MCF 10A (cell line): ENCODE data around the gene DHX30. TPM values are rescaled to one million over a fixed set of nuclear protein-coding genes. Genes with fewer than 3 reads are reported as not detected.

Source experiments
- BruUV-seq: library from RNA; stranded (reverse); fragments of 400-500 nt; replicated peaks from 2 replicates; lab custom pipeline; 2021; lab: Mats Ljungman, UMichigan
- CTCF ChIA-PET: fragments of 300-600 bp; sonication (Branson Sonifier 250); formaldehyde crosslinking; extraction: SDS; loops from one replicate; lab custom pipeline; 2021; ENCODE audit warnings: antibody characterized with exemption, inconsistent platforms; lab: Yijun Ruan, JAX
- POLR2A ChIA-PET: fragments of 300-600, 350-650 bp; sonication (Branson Sonifier 250); formaldehyde crosslinking; extraction: SDS; loops from one replicate; lab custom pipeline; 2020; ENCODE audit warnings: antibody characterized with exemption, inconsistent platforms; lab: Yijun Ruan, JAX
- DNase-seq: peaks from one replicate; pipeline ENCODE4 v3.0.0-alpha.2; 2018; ENCODE audit not compliant: unreplicated experiment
- H3K27ac Mint-ChIP-seq: one replicate; pipeline ENCODE4 v1.8.0; 2022; ENCODE audit warnings: mild to moderate bottlenecking, low read depth, mixed read lengths; ENCODE audit not compliant: unreplicated experiment
- H3K27me3 Mint-ChIP-seq: one replicate; pipeline ENCODE4 v1.8.0; 2022; ENCODE audit warnings: mixed read lengths; ENCODE audit not compliant: insufficient read depth, unreplicated experiment
- H3K36me3 Mint-ChIP-seq: one replicate; pipeline ENCODE4 v1.8.0; 2022; ENCODE audit warnings: mild to moderate bottlenecking, moderate library complexity, mixed read lengths; ENCODE audit not compliant: insufficient read depth, unreplicated experiment
- H3K4me1 Mint-ChIP-seq: one replicate; pipeline ENCODE4 v1.8.0; 2022; ENCODE audit warnings: mixed read lengths; ENCODE audit not compliant: insufficient read depth, unreplicated experiment
- H3K4me3 Mint-ChIP-seq: one replicate; pipeline ENCODE4 v1.8.0; 2022; ENCODE audit warnings: mild to moderate bottlenecking, moderate library complexity, mixed read lengths; ENCODE audit not compliant: unreplicated experiment
- H3K9me3 Mint-ChIP-seq: one replicate; pipeline ENCODE4 v1.8.0; 2022; ENCODE audit warnings: mixed read lengths; ENCODE audit not compliant: unreplicated experiment
- intact Hi-C: fragments of 100-400 bp; cut with micrococcal nuclease; formaldehyde crosslinking; loops from 2 replicates; pipeline ENCODE4 v1.14.1; 2022
- total RNA-seq: library from RNA; stranded (reverse); gene quantifications from 2 replicates; pipeline ENCODE4 v1.2.3, GENCODE V29; 2022
- TF ChIP-seq, protein P1 (sequence below): fragments of 200-600 bp; IDR thresholded peaks from one replicate; pipeline ENCODE4 v1.8.0; 2022; ENCODE audit warnings: antibody characterized with exemption, mild to moderate bottlenecking; ENCODE audit not compliant: unreplicated experiment

DHX30 gene
- total RNA-seq, 1 experiment from 2014 or later, result 86.2 TPM

DNA sequence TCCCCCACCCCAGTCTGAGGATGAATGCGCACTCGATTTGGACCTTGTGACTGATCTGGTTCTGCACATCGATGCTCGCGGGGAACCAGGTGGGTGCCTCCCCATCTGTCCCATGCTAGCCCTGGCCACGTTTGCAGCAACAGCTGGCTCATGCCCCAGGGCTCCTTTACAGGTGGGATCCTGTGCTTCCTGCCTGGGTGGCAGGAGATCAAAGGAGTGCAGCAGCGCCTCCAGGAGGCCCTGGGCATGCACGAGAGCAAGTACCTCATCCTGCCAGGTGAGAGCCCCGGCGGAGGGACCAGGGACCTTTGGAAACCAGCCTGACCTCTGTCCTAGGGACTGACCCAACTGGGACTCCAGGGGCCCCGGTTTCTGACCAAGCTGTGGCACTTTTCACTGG, 44.3 kb downstream of the DHX30 start:
- DNase-seq, result no peak
- no peaks in the 10 kb centered on the region for H3K27me3 Mint-ChIP-seq
- TF ChIP-seq, protein P1, sequence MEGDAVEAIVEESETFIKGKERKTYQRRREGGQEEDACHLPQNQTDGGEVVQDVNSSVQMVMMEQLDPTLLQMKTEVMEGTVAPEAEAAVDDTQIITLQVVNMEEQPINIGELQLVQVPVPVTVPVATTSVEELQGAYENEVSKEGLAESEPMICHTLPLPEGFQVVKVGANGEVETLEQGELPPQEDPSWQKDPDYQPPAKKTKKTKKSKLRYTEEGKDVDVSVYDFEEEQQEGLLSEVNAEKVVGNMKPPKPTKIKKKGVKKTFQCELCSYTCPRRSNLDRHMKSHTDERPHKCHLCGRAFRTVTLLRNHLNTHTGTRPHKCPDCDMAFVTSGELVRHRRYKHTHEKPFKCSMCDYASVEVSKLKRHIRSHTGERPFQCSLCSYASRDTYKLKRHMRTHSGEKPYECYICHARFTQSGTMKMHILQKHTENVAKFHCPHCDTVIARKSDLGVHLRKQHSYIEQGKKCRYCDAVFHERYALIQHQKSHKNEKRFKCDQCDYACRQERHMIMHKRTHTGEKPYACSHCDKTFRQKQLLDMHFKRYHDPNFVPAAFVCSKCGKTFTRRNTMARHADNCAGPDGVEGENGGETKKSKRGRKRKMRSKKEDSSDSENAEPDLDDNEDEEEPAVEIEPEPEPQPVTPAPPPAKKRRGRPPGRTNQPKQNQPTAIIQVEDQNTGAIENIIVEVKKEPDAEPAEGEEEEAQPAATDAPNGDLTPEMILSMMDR, result no peak
- ChIA-PET CTCF (interaction anchor here (0.6 to 0.7 kb wide), 2 partner anchors 23 to 152 kb away, joined by 3 read pairs; no protein-coding TSS in a partner anchor), POLR2A (no interaction called here)
- no peak overlapping the region for H3K27ac Mint-ChIP-seq
- H3K4me3 Mint-ChIP-seq, result no peak overlapping the region
- intact Hi-C loops, result no loop called here
- H3K4me1 Mint-ChIP-seq, result no peaks in the 10 kb centered on the region
- peaks cover 76% of the 10 kb centered on the region for H3K36me3 Mint-ChIP-seq
- BruUV-seq, result no TSS peak
- H3K9me3 Mint-ChIP-seq, result no peaks in the 10 kb centered on the region

DNA sequence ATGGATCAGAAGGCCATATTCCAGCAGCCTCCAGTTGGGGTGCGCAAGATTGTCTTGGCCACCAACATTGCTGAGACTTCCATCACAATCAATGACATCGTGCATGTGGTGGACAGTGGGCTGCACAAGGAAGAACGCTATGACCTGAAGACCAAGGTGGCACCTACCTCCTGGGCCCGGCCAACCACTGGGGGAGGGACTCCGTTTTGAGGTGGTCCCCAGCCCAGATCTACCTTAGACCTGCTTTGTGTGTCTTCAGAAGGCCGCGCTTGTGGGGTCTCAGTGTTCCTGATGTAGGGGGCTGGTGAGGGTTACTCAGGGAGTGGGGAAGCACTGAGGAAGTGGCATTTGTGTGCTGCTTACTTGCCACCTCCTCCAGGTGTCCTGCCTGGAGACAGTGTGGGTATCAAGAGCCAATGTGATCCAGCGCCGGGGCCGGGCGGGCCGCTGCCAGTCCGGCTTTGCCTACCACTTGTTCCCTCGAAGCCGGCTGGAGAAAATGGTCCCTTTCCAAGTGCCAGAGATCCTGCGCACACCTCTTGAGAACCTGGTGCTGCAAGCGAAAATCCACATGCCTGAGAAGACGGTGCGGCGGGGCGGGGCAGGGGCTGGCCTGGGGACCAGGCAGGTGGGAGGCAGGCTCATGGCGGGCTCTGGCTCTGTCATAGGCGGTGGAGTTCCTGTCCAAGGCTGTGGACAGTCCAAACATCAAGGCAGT, 45.0 kb downstream of the DHX30 start:
- H3K27me3 Mint-ChIP-seq, result no peaks in the 10 kb centered on the region
- no peak overlapping the region for H3K4me3 Mint-ChIP-seq
- TF ChIP-seq, protein P1, result no peak
- no TSS peak for BruUV-seq
- peaks cover 74% of the 10 kb centered on the region for H3K36me3 Mint-ChIP-seq
- ChIA-PET POLR2A (no interaction called here), CTCF (interaction anchor here (0.6 to 2.4 kb wide), 3 partner anchors 24 to 304 kb away, joined by 3 to 16 read pairs (median 3); no protein-coding TSS in a partner anchor)
- no peaks in the 10 kb centered on the region for H3K9me3 Mint-ChIP-seq
- H3K4me1 Mint-ChIP-seq, result no peaks in the 10 kb centered on the region
- DNase-seq, result no peak
- no peak overlapping the region for H3K27ac Mint-ChIP-seq
- intact Hi-C loops, result no loop called here

DNA sequence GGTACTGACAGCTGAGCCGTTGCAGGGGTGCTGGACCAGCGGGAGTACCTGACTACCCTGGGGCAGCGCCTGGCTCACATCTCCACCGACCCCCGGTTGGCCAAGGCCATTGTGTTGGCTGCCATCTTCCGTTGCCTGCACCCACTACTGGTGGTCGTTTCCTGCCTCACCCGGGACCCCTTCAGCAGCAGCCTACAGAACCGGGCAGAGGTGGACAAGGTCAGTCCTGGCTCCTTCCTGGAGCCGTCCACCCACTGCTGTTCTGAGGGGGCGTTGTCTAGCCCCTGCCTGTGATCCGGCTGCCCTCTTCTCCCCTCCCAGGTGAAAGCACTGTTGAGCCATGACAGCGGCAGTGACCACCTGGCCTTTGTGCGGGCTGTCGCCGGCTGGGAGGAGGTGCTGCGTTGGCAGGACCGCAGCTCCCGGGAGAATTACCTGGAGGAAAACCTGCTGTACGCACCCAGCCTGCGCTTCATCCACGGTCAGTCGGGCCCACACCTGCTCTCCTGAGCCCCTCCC, 45.7 kb downstream of the DHX30 start:
- BruUV-seq, result no TSS peak
- Mint-ChIP-seq H3K9me3 (no peaks in the 10 kb centered on the region), H3K27ac (no peak overlapping the region), H3K4me3 (no peak overlapping the region), H3K27me3 (no peaks in the 10 kb centered on the region), H3K4me1 (no peaks in the 10 kb centered on the region), H3K36me3 (peaks cover 73% of the 10 kb centered on the region)
- intact Hi-C loops, result no loop called here
- CTCF ChIA-PET, result interaction anchor here (1.3 to 2.4 kb wide), 2 partner anchors 16 to 303 kb away, joined by 4 to 16 read pairs; no protein-coding TSS in a partner anchor
- POLR2A ChIA-PET, result interaction anchor here (1.2 kb wide), 1 partner anchor 141 kb away, joined by 3 read pairs; no protein-coding TSS in a partner anchor
- no peak for DNase-seq
- TF ChIP-seq, protein P1, result no peak

DNA sequence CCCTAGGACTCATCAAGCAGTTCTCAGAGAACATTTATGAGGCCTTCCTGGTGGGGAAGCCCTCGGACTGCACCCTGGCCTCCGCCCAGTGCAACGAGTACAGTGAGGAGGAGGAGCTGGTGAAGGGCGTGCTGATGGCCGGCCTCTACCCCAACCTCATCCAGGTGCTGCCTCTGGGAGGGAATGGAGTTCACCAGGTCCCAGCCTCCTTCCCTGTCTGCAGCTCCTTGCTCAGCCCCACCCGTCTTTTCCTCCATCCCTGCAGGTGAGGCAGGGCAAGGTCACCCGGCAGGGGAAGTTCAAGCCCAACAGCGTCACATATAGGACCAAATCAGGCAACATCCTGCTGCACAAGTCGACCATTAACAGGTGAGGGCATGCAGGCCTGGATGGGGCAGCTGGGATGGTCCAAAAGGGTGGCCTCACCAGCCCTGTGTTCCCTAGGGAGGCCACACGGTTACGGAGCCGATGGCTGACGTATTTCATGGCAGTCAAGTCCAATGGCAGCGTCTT, 46.3 kb downstream of the DHX30 start:
- no peaks in the 10 kb centered on the region for H3K27me3 Mint-ChIP-seq
- H3K4me1 Mint-ChIP-seq, result no peaks in the 10 kb centered on the region
- intact Hi-C loops, result no loop called here
- POLR2A ChIA-PET, result interaction anchor here (1.2 kb wide), 1 partner anchor 140 kb away, joined by 3 read pairs; no protein-coding TSS in a partner anchor
- peaks cover 73% of the 10 kb centered on the region for H3K36me3 Mint-ChIP-seq
- CTCF ChIA-PET, result interaction anchor here (1.2 to 2.4 kb wide), 4 partner anchors 11 to 302 kb away, joined by 3 to 16 read pairs (median 4); no protein-coding TSS in a partner anchor
- no peak overlapping the region for H3K4me3 Mint-ChIP-seq
- no peaks in the 10 kb centered on the region for H3K9me3 Mint-ChIP-seq
- no TSS peak for BruUV-seq
- H3K27ac Mint-ChIP-seq, result no peak overlapping the region
- DNase-seq, result no peak
- TF ChIP-seq, protein P1, result no peak
